Endometrial microvascular endothelial cells (primary cell): ENCODE data around the gene GIPC1. TPM values are rescaled to one million over a fixed set of nuclear protein-coding genes. Genes with fewer than 3 reads are reported as not detected.

Experiments used
- total RNA-seq: library from RNA; depleted of rRNA; stranded (reverse); fragments of >200 nt; gene quantifications from one replicate; pipeline ENCODE4 v1.2.3, GENCODE V29; 2015; ENCODE audit errors: inconsistent ontology term

The GIPC1 gene
- total RNA-seq, 1 donor from 2014 or later = 152 TPM

Other genes starting within 250 kb of the GIPC1 start
- 9.4 TPM for gene ADGRE5, start 114.7 kb downstream of the GIPC1 start, total RNA-seq
- gene DDX39A, start 76.8 kb downstream of the GIPC1 start, total RNA-seq = 219 TPM
- gene PKN1, start 62.8 kb downstream of the GIPC1 start, total RNA-seq = 237 TPM
- not detected for gene PTGER1, start 20.8 kb downstream of the GIPC1 start, total RNA-seq
- gene DNAJB1, start 22.3 kb upstream of the GIPC1 start, total RNA-seq = 65.7 TPM
- 61.4 TPM for gene TECR, start 33.5 kb upstream of the GIPC1 start, total RNA-seq
- 402 TPM for gene NDUFB7, start 75.9 kb upstream of the GIPC1 start, total RNA-seq
- not detected for gene CLEC17A, start 87.0 kb upstream of the GIPC1 start, total RNA-seq
- not detected for gene ADGRE3, start 178.7 kb upstream of the GIPC1 start, total RNA-seq
- gene ZNF333, start 193.9 kb upstream of the GIPC1 start, total RNA-seq = 3.0 TPM